Epithelial cell of prostate (primary cell): ENCODE results near the gene CDON.

Experiments used
- DNase-seq: peaks from one replicate; pipeline ENCODE4 v3.0.0-alpha.2; 2011; ENCODE audit warnings: low read depth, low spot score
- H3K27ac ChIP-seq: fragments of 450-650 bp; 2 replicates; pipeline ENCODE4 v1.5.1; 2017; ENCODE audit warnings: mild to moderate bottlenecking

Gene CDON

GRCh38 chr11:125947419-125948277, 115.0 kb downstream of the CDON start:
- H3K27ac ChIP-seq = no peak overlapping the region
- DNase-seq = no peak

GRCh38 chr11:125946712-125947418, 115.8 kb downstream of the CDON start:
- DNase-seq = no peak
- H3K27ac ChIP-seq = no peak overlapping the region

- no peak for DNase-seq
- H3K27ac ChIP-seq = no peak within 1 kb of the TSS
These were observed 116.7 kb downstream of the CDON start, which contains the start of gene VSIG10L2 for GRCh38 chr11:125945797-125946520. TSS of gene VSIG10L2 (plus strand) at chr11:125946044. CDS start at chr11:125946056, 12 bp downstream.

GRCh38 chr11:125945011-125945796, 117.5 kb downstream of the CDON start:
- DNase-seq = no peak
- no peak overlapping the region for H3K27ac ChIP-seq

- H3K27ac ChIP-seq = no peak overlapping the region
- DNase-seq = no peak
These were observed 118.2 kb downstream of the CDON start for GRCh38 chr11:125944350-125945010.

GRCh38 chr11:125943661-125944349, 118.9 kb downstream of the CDON start:
- no peak overlapping the region for H3K27ac ChIP-seq
- DNase-seq = no peak

- no peak for DNase-seq
- H3K27ac ChIP-seq = no peak overlapping the region
These were observed 119.8 kb downstream of the CDON start for GRCh38 chr11:125942771-125943428.

GRCh38 chr11:125941619-125942611, 120.8 kb downstream of the CDON start:
- DNase-seq = no peak
- H3K27ac ChIP-seq = no peak overlapping the region

GRCh38 chr11:125941267-125941618, 121.4 kb downstream of the CDON start:
- no peak overlapping the region for H3K27ac ChIP-seq
- no peak for DNase-seq

- no peak for DNase-seq
These were observed 122.5 kb downstream of the CDON start for GRCh38 chr11:125940145-125940544.

GRCh38 chr11:125939081-125939521, 123.6 kb downstream of the CDON start:
- no peak for DNase-seq

More at GRCh38 chr11:125940145-125940544, 122.5 kb downstream of the CDON start:
- no peak overlapping the region for H3K27ac ChIP-seq

GRCh38 chr11:125938418-125938817, 124.2 kb downstream of the CDON start:
- no peak overlapping the region for H3K27ac ChIP-seq
- DNase-seq = no peak

More at GRCh38 chr11:125939081-125939521, 123.6 kb downstream of the CDON start:
- no peak overlapping the region for H3K27ac ChIP-seq

GRCh38 chr11:125935618-125936199, 127.0 kb downstream of the CDON start:
- no peak overlapping the region for H3K27ac ChIP-seq
- no peak for DNase-seq

GRCh38 chr11:125935056-125935455, 127.6 kb downstream of the CDON start:
- DNase-seq = no peak

GRCh38 chr11:125934473-125934872, 128.2 kb downstream of the CDON start:
- DNase-seq = no peak

More at GRCh38 chr11:125935056-125935455, 127.6 kb downstream of the CDON start:
- H3K27ac ChIP-seq = no peak overlapping the region

GRCh38 chr11:125933030-125933813, 129.4 kb downstream of the CDON start:
- DNase-seq = no peak

More at GRCh38 chr11:125934473-125934872, 128.2 kb downstream of the CDON start:
- H3K27ac ChIP-seq = no peak overlapping the region

More at GRCh38 chr11:125933030-125933813, 129.4 kb downstream of the CDON start:
- no peak overlapping the region for H3K27ac ChIP-seq
